ENCODE results near the gene PRKAR2A. TPM values are rescaled to one million over a fixed set of nuclear protein-coding genes. Genes with fewer than 3 reads are reported as not detected.

Gene PRKAR2A
- total RNA-seq, 1 experiment from 2014 or later = 85.4 TPM

DNA sequence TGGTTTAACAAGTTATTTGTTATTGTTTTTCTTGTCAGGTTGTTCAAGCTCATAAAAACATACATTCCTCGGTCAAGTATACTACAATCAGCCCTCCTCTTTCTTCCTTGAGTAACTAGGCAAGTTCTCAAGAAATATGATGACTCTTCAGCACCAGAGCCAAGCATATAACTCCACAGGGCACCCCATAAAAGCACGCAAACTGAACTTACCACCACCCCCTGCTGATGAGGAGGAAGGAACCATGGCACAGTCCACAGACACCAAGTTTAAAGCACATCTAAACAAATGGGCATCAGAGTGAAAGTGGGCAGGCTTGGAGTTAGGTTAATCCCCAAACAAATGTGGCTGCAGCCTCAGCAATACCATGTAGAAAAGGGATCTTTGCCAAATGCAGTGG lies 135.9 kb downstream of the PRKAR2A start:
- Histone ChIP-seq H3K4me3 (ENCODE audit: low read depth in 2 of 2, low read length in 2 of 2) (no peak overlapping the region), H3K9me3 (ENCODE audit: control insufficient read depth, insufficient read depth, low read depth, low read length) (no peaks in the 10 kb centered on the region), H3K27ac (ENCODE audit: low read length) (no peak overlapping the region), H3K4me1 (ENCODE audit: control insufficient read depth, insufficient read depth, low read length) (peaks cover 13% of the 10 kb centered on the region), H3K27me3 (ENCODE audit: control insufficient read depth, insufficient read depth, low read length) (no peaks in the 10 kb centered on the region), H3K36me3 (ENCODE audit: control insufficient read depth, insufficient read depth, low read length) (peaks cover 17% of the 10 kb centered on the region)
- TF ChIP-seq TCF7L2 (IDR thresholded peaks at IDR 0.05; ENCODE audit: low read depth, low read length) (no peak), CTCF (IDR thresholded peaks at IDR 0.05) (no peak), SIN3A (IDR thresholded peaks at IDR 0.05; ENCODE audit: borderline replicate concordance, insufficient read depth, low read depth, low read length) (no peak)
- ChIA-PET POLR2A (no interaction called here), CTCF (no interaction called here)
- intact Hi-C loops (cut with micrococcal nuclease; ENCODE audit: unreplicated experiment) = no loop called here
- no TSS peak for BruUV-seq (replicated peaks)
- in situ Hi-C loops (cut with HindIII; ENCODE audit: low pct_unique_long_range_greater_than_20kb, low sequenced_read_pairs) = no loop called here
- ATAC-seq = no peak
- DNase-seq (ENCODE audit: low read depth, low spot score) = no peak

GRCh38 chr3:48709051-48709461 lies 138.6 kb downstream of the PRKAR2A start:
- no peak overlapping the region for H3K27ac ChIP-seq (ENCODE audit: low read length)
- no peak overlapping the region for H3K4me3 ChIP-seq (ENCODE audit: low read depth in 2 of 2, low read length in 2 of 2)
- ATAC-seq (peak; percentile 23; the same call in 1 of the 2 replicates), DNase-seq (ENCODE audit: low read depth, low spot score) (no peak)
- POLR2A ChIA-PET = no interaction called here
- TF ChIP-seq POLR2AphosphoS5 (IDR thresholded peaks at IDR 0.05; ENCODE audit: low read depth, low read length) (no peak), SIN3A (IDR thresholded peaks at IDR 0.05; ENCODE audit: borderline replicate concordance, insufficient read depth, low read depth, low read length) (no peak), TCF7L2 (IDR thresholded peaks at IDR 0.05; ENCODE audit: low read depth, low read length) (no peak), CTCF (IDR thresholded peaks at IDR 0.05) (no peak)
- TSS peak; percentile 25 for BruUV-seq (replicated peaks)
- H3K36me3 ChIP-seq (ENCODE audit: control insufficient read depth, insufficient read depth, low read length) = peaks cover 8% of the 10 kb centered on the region; the same call in 1 of the 2 replicates
- H3K9me3 ChIP-seq (ENCODE audit: control insufficient read depth, insufficient read depth, low read depth, low read length) = no peaks in the 10 kb centered on the region
- H3K27me3 ChIP-seq (ENCODE audit: control insufficient read depth, insufficient read depth, low read length) = no peaks in the 10 kb centered on the region
- in situ Hi-C loops (cut with HindIII; ENCODE audit: low pct_unique_long_range_greater_than_20kb, low sequenced_read_pairs) (no loop called here), intact Hi-C loops (cut with micrococcal nuclease; ENCODE audit: unreplicated experiment) (no loop called here)
- H3K4me1 ChIP-seq (ENCODE audit: control insufficient read depth, insufficient read depth, low read length) = peaks cover 3% of the 10 kb centered on the region
- CTCF ChIA-PET = no interaction called here

GRCh38 chr3:48708481-48708889 lies 139.2 kb downstream of the PRKAR2A start:
- intact Hi-C loops (cut with micrococcal nuclease; ENCODE audit: unreplicated experiment) (no loop called here), in situ Hi-C loops (cut with HindIII; ENCODE audit: low pct_unique_long_range_greater_than_20kb, low sequenced_read_pairs) (no loop called here)
- Histone ChIP-seq H3K36me3 (ENCODE audit: control insufficient read depth, insufficient read depth, low read length) (peaks cover 8% of the 10 kb centered on the region; the same call in 1 of the 2 replicates), H3K27me3 (ENCODE audit: control insufficient read depth, insufficient read depth, low read length) (no peaks in the 10 kb centered on the region), H3K4me3 (ENCODE audit: low read depth in 2 of 2, low read length in 2 of 2) (no peak overlapping the region), H3K9me3 (ENCODE audit: control insufficient read depth, insufficient read depth, low read depth, low read length) (no peaks in the 10 kb centered on the region), H3K4me1 (ENCODE audit: control insufficient read depth, insufficient read depth, low read length) (peaks cover 3% of the 10 kb centered on the region), H3K27ac (ENCODE audit: low read length) (no peak overlapping the region)
- no peak for TF ChIP-seq POLR2AphosphoS5 (IDR thresholded peaks at IDR 0.05; ENCODE audit: low read depth, low read length)
- no peak for TF ChIP-seq CTCF (IDR thresholded peaks at IDR 0.05)
- no peak for TF ChIP-seq TCF7L2 (IDR thresholded peaks at IDR 0.05; ENCODE audit: low read depth, low read length)
- no peak for TF ChIP-seq REST (IDR thresholded peaks at IDR 0.05; ENCODE audit: insufficient read depth in 1 of 2, low read depth in 2 of 2, low read length in 1 of 2)
- TF ChIP-seq SIN3A (IDR thresholded peaks at IDR 0.05; ENCODE audit: borderline replicate concordance, insufficient read depth, low read depth, low read length) = no peak
- DNase-seq (ENCODE audit: low read depth, low spot score) = no peak
- ATAC-seq = no peak
- BruUV-seq (replicated peaks) = no TSS peak
- CTCF ChIA-PET = interaction anchor here (0.6 kb wide), 1 partner anchor 22 kb away, joined by 16 read pairs; no protein-coding TSS in a partner anchor
- POLR2A ChIA-PET = interaction anchor here (0.6 kb wide), 1 partner anchor 378 kb away, joined by 3 read pairs; no protein-coding TSS in a partner anchor

Data from Panc1 (cell line).